Measurements from ENCODE around the gene PQBP1. TPM values are rescaled to one million over a fixed set of nuclear protein-coding genes. Genes with fewer than 3 reads are reported as not detected.
"Not testable (repeated sequence)": the region's sequence is repeated elsewhere in the genome, so short reads cannot be mapped to it uniquely, and the experiment has no call there.

PQBP1 gene, protein sequence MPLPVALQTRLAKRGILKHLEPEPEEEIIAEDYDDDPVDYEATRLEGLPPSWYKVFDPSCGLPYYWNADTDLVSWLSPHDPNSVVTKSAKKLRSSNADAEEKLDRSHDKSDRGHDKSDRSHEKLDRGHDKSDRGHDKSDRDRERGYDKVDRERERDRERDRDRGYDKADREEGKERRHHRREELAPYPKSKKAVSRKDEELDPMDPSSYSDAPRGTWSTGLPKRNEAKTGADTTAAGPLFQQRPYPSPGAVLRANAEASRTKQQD
- 10 to 100 TPM; 69.4 to 77.6 TPM for total RNA-seq

DNA sequence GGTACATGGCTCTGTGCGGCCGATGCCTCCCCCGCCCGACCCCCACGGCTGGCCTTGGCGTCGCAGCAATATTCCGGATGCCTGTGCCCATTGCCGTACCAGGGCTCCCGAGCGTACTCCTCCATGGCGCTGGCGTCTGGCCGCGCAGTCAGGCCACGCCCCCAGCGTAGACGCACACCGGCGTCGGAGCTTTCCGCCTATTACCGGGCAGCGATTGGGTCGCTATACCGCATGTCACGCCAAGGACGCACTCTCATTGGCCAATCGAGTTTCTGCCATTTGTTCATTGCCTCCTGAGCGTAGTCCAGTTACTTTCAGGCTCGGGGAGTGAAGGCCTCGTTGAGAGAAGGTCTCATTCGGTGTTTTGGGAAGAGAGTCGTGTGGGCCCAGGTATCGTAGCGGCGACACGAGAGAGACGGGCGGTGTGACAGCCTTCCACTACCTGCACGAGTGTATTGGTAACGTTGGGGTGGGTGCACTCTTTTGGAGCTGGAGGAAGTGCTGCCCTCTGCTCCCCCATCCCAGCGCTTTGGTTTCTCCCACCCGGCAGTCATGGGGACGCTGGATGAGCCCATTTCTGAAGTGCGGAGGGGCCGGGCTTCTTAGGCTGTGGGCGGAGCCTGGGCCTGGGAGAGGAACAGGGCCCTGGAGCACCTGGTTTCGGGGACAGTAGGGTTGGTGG, at the start of gene PQBP1, which contains the start of gene TIMM17B:
TSS of gene PQBP1 (plus strand) at position 306 of the 682 bp plus-strand sequence. CDS start 580 bp downstream, outside the sequence.
TSS of gene TIMM17B (minus strand) at position 144 of the 682 bp plus-strand sequence. CDS start at position 125, 19 bp downstream.
- DNase-seq: peak; percentile 90
- Mint-ChIP-seq H3K9me3 (no peaks in the 10 kb centered on the region), H3K4me3 (peak within 1 kb of the TSS; percentile 96), H3K27me3 (no peaks in the 10 kb centered on the region), H3K27ac (peak within 1 kb of the TSS; percentile 100), H3K36me3 (ENCODE audit: low read depth) (peaks cover 17% of the 10 kb centered on the region), H3K4me1 (peaks cover 14% of the 10 kb centered on the region)
- ChIA-PET POLR2A (interaction anchor here (1.0 to 1.7 kb wide), 4 partner anchors 14 to 249 kb away, joined by 3 to 6 read pairs (median 4); partner anchors contain the start of gene SLC35A2), CTCF (interaction anchor here (1.4 kb wide), 1 partner anchor 51 kb away, joined by 3 read pairs; no protein-coding TSS in a partner anchor)

GRCh38 chrX:48848847-48849246, 48.9 kb upstream of the PQBP1 start:
- Mint-ChIP-seq H3K4me3 (no peak overlapping the region), H3K27ac (peak overlapping the region; percentile 33), H3K36me3 (ENCODE audit: low read depth) (no peaks in the 10 kb centered on the region), H3K27me3 (peaks cover 5% of the 10 kb centered on the region), H3K4me1 (peaks cover 6% of the 10 kb centered on the region), H3K9me3 (no peaks in the 10 kb centered on the region)
- no peak for DNase-seq
- CTCF ChIA-PET: no interaction called here
- POLR2A ChIA-PET: no interaction called here

- no peak overlapping the region for H3K4me3 Mint-ChIP-seq
- CTCF ChIA-PET: no interaction called here
These were observed 44.9 kb upstream of the PQBP1 start for GRCh38 chrX:48852857-48853256.

DNA sequence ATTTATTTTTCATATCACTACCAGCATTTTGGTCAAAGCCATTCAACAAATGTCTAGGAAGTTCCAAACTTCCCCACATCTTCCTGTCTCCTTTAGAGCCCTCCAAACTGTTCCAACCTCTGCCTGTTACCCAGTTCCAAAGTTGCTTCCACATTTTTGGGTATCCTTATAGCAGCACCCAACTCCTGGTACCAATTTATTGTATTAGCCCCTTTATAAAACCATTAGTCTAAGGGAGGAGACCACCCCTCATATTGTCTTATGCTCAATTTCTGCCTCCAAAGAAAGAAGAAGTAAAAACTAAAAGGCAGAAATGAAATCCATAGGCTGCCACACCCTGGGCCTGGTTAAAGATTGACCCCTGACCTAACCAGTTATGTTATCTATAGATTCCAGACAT, 44.2 kb upstream of the PQBP1 start:
- H3K27me3 Mint-ChIP-seq: peaks cover 12% of the 10 kb centered on the region
- CTCF ChIA-PET; H3K27ac Mint-ChIP-seq; POLR2A ChIA-PET; H3K9me3 Mint-ChIP-seq; H3K36me3 Mint-ChIP-seq (ENCODE audit: low read depth); H3K4me1 Mint-ChIP-seq; H3K4me3 Mint-ChIP-seq; DNase-seq: not testable (repeated sequence)

More at GRCh38 chrX:48852857-48853256, 44.9 kb upstream of the PQBP1 start:
- no peak for DNase-seq
- H3K27me3 Mint-ChIP-seq: peaks cover 12% of the 10 kb centered on the region
- H3K27ac Mint-ChIP-seq: no peak overlapping the region
- peaks cover 9% of the 10 kb centered on the region for H3K4me1 Mint-ChIP-seq
- H3K9me3 Mint-ChIP-seq: no peaks in the 10 kb centered on the region
- POLR2A ChIA-PET: no interaction called here
- H3K36me3 Mint-ChIP-seq (ENCODE audit: low read depth): no peaks in the 10 kb centered on the region

DNA sequence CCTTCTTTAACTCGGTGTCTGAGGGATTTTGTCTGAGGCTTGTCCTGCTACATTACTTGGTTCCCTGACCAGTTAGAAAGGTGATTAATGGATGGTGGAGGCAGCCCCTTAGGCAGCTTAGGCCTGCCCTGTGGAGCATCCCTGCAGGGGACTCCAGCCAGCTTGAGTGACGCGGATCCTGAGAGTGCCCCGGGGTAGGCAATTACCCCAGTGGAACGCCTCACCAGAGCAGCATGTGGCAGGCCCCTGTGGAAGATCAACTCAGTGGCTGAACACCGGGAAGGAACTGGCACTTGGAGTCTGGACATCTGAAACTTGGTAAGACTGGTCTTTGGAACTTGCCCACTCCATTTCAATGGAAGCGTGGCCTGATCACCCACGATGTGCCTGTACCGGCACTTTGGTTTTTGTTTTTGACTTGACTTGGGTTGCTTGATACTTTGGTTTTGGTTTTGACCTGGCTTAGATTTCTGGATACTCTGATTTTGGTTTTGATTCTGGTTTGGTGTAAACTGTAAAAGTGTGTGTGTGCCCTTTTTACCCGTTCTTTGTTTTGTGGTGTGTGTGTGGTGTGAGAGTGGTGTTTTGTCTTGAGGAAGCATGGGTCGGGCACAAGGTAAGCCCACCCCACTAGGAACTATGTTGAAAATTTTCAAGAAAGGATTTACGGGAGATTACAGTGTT, 43.5 kb upstream of the PQBP1 start:
- POLR2A ChIA-PET, CTCF ChIA-PET: not testable (repeated sequence)

GRCh38 chrX:48854898-48855297, 42.8 kb upstream of the PQBP1 start:
- Mint-ChIP-seq H3K36me3 (ENCODE audit: low read depth) (no peaks in the 10 kb centered on the region), H3K27ac (no peak overlapping the region), H3K9me3 (no peaks in the 10 kb centered on the region), H3K27me3 (peaks cover 9% of the 10 kb centered on the region), H3K4me3 (no peak overlapping the region), H3K4me1 (peaks cover 3% of the 10 kb centered on the region)
- ChIA-PET POLR2A (no interaction called here), CTCF (no interaction called here)
- peak; percentile 7 for DNase-seq

More for the DNA sequence above, 43.5 kb upstream of the PQBP1 start:
- not testable (repeated sequence) for H3K27me3 Mint-ChIP-seq; H3K4me1 Mint-ChIP-seq; DNase-seq; H3K27ac Mint-ChIP-seq; H3K4me3 Mint-ChIP-seq; H3K9me3 Mint-ChIP-seq; H3K36me3 Mint-ChIP-seq (ENCODE audit: low read depth)

- H3K4me3 Mint-ChIP-seq: no peak overlapping the region
- no peaks in the 10 kb centered on the region for H3K4me1 Mint-ChIP-seq
- H3K9me3 Mint-ChIP-seq: no peaks in the 10 kb centered on the region
- H3K27ac Mint-ChIP-seq: no peak overlapping the region
- DNase-seq: no peak
- CTCF ChIA-PET: no interaction called here
- POLR2A ChIA-PET: no interaction called here
- H3K27me3 Mint-ChIP-seq: peaks cover 1% of the 10 kb centered on the region
- H3K36me3 Mint-ChIP-seq (ENCODE audit: low read depth): no peaks in the 10 kb centered on the region
These were observed 33.5 kb upstream of the PQBP1 start for GRCh38 chrX:48864210-48864609.

DNA sequence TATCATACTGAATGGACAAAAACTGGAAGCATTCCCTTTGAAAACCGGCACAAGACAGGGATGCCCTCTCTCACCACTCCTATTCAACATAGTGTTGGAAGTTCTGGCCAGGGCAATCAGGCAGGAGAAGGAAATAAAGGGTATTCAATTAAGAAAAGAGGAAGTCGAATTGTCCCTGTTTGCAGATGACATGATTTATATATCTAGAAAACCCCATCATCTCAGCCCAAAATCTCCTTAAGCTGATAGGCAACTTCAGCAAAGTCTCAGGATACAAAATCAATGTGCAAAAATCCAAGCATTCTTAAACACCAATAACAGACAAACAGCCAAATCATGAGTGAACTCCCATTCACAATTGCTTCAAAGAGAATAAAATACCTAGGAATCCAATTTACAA, 25.7 kb upstream of the PQBP1 start:
- H3K4me3 Mint-ChIP-seq; DNase-seq; H3K36me3 Mint-ChIP-seq (ENCODE audit: low read depth); H3K27ac Mint-ChIP-seq; H3K27me3 Mint-ChIP-seq; H3K9me3 Mint-ChIP-seq; POLR2A ChIA-PET; H3K4me1 Mint-ChIP-seq; CTCF ChIA-PET: not testable (repeated sequence)

GRCh38 chrX:48876944-48877343, 20.8 kb upstream of the PQBP1 start:
- H3K27ac Mint-ChIP-seq; H3K4me1 Mint-ChIP-seq; H3K36me3 Mint-ChIP-seq (ENCODE audit: low read depth); DNase-seq; H3K9me3 Mint-ChIP-seq; CTCF ChIA-PET; H3K4me3 Mint-ChIP-seq; H3K27me3 Mint-ChIP-seq; POLR2A ChIA-PET: not testable (repeated sequence)

GRCh38 chrX:48883729-48884128, 14.0 kb upstream of the PQBP1 start:
- ChIA-PET CTCF (interaction anchor here (1.1 kb wide), 1 partner anchor 8 kb away, joined by 4 read pairs; no protein-coding TSS in a partner anchor), POLR2A (no interaction called here)
- Mint-ChIP-seq H3K36me3 (ENCODE audit: low read depth) (no peaks in the 10 kb centered on the region), H3K4me3 (no peak overlapping the region), H3K27me3 (peaks cover 6% of the 10 kb centered on the region), H3K27ac (no peak overlapping the region), H3K4me1 (no peaks in the 10 kb centered on the region), H3K9me3 (no peaks in the 10 kb centered on the region)
- no peak for DNase-seq

DNA sequence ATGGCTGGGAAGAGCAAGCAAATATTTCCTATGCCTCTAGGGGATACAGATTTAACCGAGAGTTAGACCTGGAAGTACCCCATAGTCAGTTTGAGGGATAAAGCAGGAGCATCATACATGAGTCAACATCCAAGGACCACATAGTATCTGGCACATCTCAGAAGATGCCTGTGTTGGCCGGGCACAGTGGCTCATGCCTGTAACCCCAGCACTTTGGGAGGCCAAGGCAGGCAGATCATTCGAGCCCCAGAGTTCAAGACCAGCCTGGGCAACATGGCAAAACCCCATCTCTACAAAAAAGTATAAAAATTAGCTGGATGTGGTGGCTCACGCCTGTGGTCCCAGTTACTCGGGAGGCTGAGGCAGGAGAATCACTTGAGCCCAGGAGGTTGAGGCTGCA, 11.1 kb upstream of the PQBP1 start:
- CTCF ChIA-PET: interaction anchor here (0.6 to 0.7 kb wide), 2 partner anchors 100 to 198 kb away, joined by 3 read pairs; no protein-coding TSS in a partner anchor
- DNase-seq; H3K36me3 Mint-ChIP-seq (ENCODE audit: low read depth); H3K27me3 Mint-ChIP-seq; H3K4me3 Mint-ChIP-seq; POLR2A ChIA-PET; H3K27ac Mint-ChIP-seq; H3K4me1 Mint-ChIP-seq; H3K9me3 Mint-ChIP-seq: not testable (repeated sequence)

- ChIA-PET POLR2A (no interaction called here), CTCF (no interaction called here)
- peaks cover 6% of the 10 kb centered on the region for H3K36me3 Mint-ChIP-seq (ENCODE audit: low read depth)
- H3K27ac Mint-ChIP-seq: peak overlapping the region; percentile 92
- no peaks in the 10 kb centered on the region for H3K9me3 Mint-ChIP-seq
- no peak for DNase-seq
- no peaks in the 10 kb centered on the region for H3K27me3 Mint-ChIP-seq
- peaks cover 17% of the 10 kb centered on the region for H3K4me1 Mint-ChIP-seq
- peak overlapping the region; percentile 82 for H3K4me3 Mint-ChIP-seq
These were observed 7.3 kb upstream of the PQBP1 start for GRCh38 chrX:48890296-48890925.
